RWPE2 (cell line): ENCODE results near the gene EEF1G.

Experiments
- ATAC-seq: fragments of 200-7000 bp; cut with Tn5 transposase; 3 replicates; pipeline ENCODE4 v1.9.1; 2021; ENCODE audit warnings: low read depth
- DNase-seq: peaks from one replicate; pipeline ENCODE4 v3.0.0-alpha.2; 2020; ENCODE audit warnings: low spot score
- H3K27ac ChIP-seq: fragments of 450-650 bp; 2 replicates; pipeline ENCODE4 v1.5.1; 2017; ENCODE audit warnings: mild to moderate bottlenecking; ENCODE audit not compliant: poor library complexity, severe bottlenecking
- H3K27me3 ChIP-seq: fragments of 250-450 bp; sonication (Bioruptor Pico); 2 replicates; pipeline ENCODE4 v1.5.1; 2021; ENCODE audit warnings: mild to moderate bottlenecking, moderate library complexity; ENCODE audit not compliant: insufficient read depth, poor library complexity, severe bottlenecking
- H3K36me3 ChIP-seq: fragments of 250-450 bp; sonication (Bioruptor Pico); 2 replicates; pipeline ENCODE4 v1.5.1; 2020; ENCODE audit warnings: low read depth, mild to moderate bottlenecking, moderate library complexity
- H3K4me1 ChIP-seq: fragments of 250-450 bp; sonication (Bioruptor Pico); 2 replicates; pipeline ENCODE4 v1.5.1; 2021; ENCODE audit warnings: mild to moderate bottlenecking, moderate library complexity; ENCODE audit not compliant: insufficient read depth, poor library complexity, severe bottlenecking
- H3K4me3 ChIP-seq: fragments of 250-450 bp; sonication (Bioruptor Pico); 2 replicates; pipeline ENCODE4 v1.5.1; 2021; ENCODE audit warnings: mild to moderate bottlenecking, moderate library complexity; ENCODE audit not compliant: severe bottlenecking
- H3K9me3 ChIP-seq: fragments of 250-450 bp; sonication (Bioruptor Pico); 2 replicates; pipeline ENCODE4 v1.5.1; 2021; ENCODE audit warnings: mild to moderate bottlenecking, moderate library complexity; ENCODE audit not compliant: severe bottlenecking
- TF ChIP-seq, protein P1 (sequence below): fragments of 450-650 bp; IDR thresholded peaks from one replicate; pipeline ENCODE4 v1.5.1; 2017; ENCODE audit warnings: mild to moderate bottlenecking, moderate library complexity; ENCODE audit not compliant: poor library complexity, severe bottlenecking

The EEF1G gene

DNA sequence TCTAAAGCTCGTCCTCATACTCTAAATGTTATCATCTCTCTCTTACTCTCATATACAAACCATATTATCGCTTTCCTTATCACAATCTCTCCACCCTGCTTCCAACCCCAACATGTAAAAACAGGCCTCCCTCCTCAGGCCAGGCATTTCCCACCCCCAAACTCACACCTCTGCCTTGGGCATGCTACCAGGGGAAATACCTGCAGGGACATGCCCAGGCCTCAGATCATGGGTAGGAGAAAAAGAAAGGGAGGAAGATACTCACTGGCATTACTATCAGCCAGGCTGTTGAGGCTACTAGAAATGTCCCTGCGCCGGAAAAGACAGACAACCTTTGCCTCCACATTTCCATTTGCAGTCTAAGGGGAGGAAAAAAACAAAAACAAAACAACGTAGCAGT is 26.2 kb upstream of the EEF1G start:
- Histone ChIP-seq H3K27me3 (no peaks in the 10 kb centered on the region), H3K4me3 (peak overlapping the region; percentile 90), H3K9me3 (no peaks in the 10 kb centered on the region), H3K4me1 (peaks cover 10% of the 10 kb centered on the region), H3K36me3 (peaks cover 58% of the 10 kb centered on the region), H3K27ac (peak overlapping the region; percentile 90)
- ATAC-seq = peak; percentile 17
- DNase-seq = no peak
- TF ChIP-seq, protein P1, sequence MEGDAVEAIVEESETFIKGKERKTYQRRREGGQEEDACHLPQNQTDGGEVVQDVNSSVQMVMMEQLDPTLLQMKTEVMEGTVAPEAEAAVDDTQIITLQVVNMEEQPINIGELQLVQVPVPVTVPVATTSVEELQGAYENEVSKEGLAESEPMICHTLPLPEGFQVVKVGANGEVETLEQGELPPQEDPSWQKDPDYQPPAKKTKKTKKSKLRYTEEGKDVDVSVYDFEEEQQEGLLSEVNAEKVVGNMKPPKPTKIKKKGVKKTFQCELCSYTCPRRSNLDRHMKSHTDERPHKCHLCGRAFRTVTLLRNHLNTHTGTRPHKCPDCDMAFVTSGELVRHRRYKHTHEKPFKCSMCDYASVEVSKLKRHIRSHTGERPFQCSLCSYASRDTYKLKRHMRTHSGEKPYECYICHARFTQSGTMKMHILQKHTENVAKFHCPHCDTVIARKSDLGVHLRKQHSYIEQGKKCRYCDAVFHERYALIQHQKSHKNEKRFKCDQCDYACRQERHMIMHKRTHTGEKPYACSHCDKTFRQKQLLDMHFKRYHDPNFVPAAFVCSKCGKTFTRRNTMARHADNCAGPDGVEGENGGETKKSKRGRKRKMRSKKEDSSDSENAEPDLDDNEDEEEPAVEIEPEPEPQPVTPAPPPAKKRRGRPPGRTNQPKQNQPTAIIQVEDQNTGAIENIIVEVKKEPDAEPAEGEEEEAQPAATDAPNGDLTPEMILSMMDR = no peak

DNA sequence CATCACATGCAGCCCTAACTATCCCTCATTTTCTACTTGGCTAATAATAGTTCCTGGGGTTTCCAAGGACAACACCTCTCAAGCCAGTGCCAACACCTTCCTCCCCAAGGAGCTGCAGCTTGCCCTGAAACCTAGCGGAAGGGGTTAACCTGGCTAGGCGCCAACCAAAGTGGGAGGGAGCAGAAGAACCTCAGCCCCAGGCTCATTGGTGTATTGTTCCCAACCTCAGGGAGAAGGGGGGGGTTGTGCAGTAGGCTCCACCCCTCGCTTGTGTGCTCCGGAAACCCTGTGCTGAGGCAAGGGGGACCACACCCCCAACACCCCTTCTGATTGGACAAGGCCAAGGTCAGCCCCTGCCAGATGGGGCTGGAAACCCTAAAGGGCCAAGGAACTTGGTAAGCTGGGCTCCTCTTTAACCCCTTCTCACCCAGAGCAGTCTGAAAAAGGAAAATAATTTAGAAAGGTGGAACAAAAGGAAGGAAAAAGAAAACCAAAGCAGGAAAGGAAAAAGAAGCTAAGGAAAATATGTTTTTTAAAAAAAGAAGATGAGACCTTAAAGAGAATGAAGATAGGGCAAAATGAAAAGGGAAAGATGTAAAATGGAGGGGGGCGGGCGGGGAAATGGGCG is 25.5 kb upstream of the EEF1G start:
- TF ChIP-seq, protein P1 = no peak
- H3K27ac ChIP-seq = peak overlapping the region; percentile 90
- H3K9me3 ChIP-seq = no peaks in the 10 kb centered on the region
- no peaks in the 10 kb centered on the region for H3K27me3 ChIP-seq
- peak; percentile 97 for DNase-seq
- H3K4me3 ChIP-seq = peak overlapping the region; percentile 90
- H3K4me1 ChIP-seq = peaks cover 10% of the 10 kb centered on the region
- peaks cover 65% of the 10 kb centered on the region for H3K36me3 ChIP-seq
- peak; percentile 59 for ATAC-seq

DNA sequence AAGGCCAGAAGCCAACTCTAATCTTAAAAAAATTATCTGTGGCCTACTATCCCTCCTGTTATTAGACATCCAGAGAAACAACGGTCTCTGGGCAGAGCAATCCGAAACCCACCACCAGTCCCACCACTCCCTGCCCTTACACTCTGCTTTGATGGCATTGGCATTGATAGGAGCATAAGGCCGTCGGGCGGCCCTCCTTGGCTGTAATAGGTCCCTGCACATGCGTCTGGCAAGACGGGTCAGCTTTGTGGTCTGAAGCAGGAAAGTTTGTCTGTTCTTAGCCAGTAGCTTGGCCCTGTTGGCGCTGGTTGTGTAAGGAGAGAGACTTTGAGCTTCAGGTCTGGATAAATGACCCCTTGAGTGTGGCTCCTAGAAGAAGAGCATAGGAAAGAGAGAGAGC is 21.4 kb upstream of the EEF1G start:
- H3K4me1 ChIP-seq = peaks cover 10% of the 10 kb centered on the region
- ATAC-seq (no peak), DNase-seq (no peak)
- no peaks in the 10 kb centered on the region for H3K9me3 ChIP-seq
- H3K4me3 ChIP-seq = no peak overlapping the region
- H3K27ac ChIP-seq = no peak overlapping the region
- no peaks in the 10 kb centered on the region for H3K27me3 ChIP-seq
- peaks cover 76% of the 10 kb centered on the region for H3K36me3 ChIP-seq
- TF ChIP-seq, protein P1 = no peak

DNA sequence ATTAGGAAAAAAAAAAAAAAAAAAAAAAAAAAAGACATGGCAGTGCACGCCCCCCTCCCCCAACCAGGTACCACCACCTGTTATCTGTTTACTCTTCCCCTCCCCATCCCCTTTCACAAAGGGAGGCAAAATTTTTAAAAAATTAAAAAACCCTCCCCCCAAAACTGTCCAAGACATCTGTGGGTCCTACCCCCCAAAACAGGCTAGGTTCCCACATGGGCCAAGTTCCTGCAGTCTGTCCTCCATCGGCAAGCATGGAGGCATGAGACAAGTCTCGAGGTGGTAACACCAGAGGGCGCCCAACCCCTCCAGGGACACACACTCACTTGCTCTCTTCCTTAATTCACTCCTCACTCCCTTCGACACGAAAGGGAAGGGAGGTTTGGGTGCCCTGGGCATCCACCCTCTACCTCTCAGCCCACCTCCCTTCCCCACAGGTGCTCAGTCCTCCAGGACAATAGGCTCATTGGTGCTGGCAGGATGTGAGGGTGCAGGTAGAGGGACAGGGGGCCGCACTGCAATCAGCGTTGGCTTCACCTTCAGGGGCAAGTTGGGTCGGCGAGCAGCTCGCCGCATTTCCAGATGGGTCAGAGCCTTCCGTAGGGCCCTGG is 19.8 kb upstream of the EEF1G start:
- DNase-seq (no peak), ATAC-seq (peak; percentile 25)
- TF ChIP-seq, protein P1 = peak; percentile 67
- Histone ChIP-seq H3K36me3 (peaks cover 69% of the 10 kb centered on the region), H3K4me3 (no peak overlapping the region), H3K4me1 (peaks cover 4% of the 10 kb centered on the region), H3K27ac (no peak overlapping the region), H3K27me3 (no peaks in the 10 kb centered on the region), H3K9me3 (no peaks in the 10 kb centered on the region)

DNA sequence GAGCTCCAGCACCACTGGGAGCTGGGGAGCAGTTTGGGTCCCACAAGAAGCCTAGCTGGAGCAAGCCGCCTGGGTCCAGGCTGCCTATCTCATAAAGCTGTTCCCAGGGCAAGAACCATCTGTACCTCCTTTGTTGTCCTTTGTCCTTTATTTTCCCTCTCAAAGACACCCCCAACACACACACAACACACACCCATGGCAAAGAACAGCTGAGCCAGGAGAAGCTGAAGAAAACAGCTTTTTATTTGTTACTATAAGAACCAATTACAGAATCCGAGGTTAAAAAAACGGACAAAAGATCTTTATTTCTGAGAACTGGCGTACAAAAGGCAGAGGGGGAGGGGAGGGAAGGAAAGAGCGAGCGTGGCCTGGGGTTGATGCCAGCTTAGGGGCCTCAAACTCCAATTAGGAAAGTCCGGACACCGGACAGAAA is 19.3 kb upstream of the EEF1G start:
- H3K4me1 ChIP-seq = peaks cover 4% of the 10 kb centered on the region
- peak overlapping the region; percentile 63 for H3K27ac ChIP-seq
- H3K9me3 ChIP-seq = no peaks in the 10 kb centered on the region
- ATAC-seq (no peak), DNase-seq (no peak)
- H3K27me3 ChIP-seq = no peaks in the 10 kb centered on the region
- no peak overlapping the region for H3K4me3 ChIP-seq
- TF ChIP-seq, protein P1 = no peak
- H3K36me3 ChIP-seq = peaks cover 69% of the 10 kb centered on the region
